MV-4-11 (cell line): ENCODE measurements around the gene LETMD1.
"Not testable (repeated sequence)": the region's sequence is repeated elsewhere in the genome, so short reads cannot be mapped to it uniquely, and the experiment has no call there.

Experiments
- DNase-seq: peaks from one replicate; lab custom pipeline; 2025; lab: John Stamatoyannopoulos, UW

Gene LETMD1

DNA sequence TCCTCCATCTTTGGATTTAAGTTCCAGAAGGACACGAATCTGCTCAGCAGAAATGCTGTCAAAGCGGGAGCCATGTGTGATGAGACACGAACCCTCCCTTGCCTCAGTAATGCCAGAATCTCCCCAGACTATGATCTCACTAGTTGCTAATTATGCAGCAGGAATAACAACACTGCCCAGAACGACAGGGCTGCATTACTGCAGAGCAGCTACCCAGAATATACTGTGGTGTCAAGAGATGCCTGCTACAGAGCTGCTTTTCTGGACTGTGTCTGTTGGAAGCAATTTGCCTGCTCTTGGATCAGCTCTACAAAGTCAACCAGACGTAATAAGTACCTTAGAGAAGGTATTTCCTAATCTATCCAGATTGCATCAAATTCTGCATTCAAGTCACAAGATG lies 29.8 kb downstream of the LETMD1 start:
- no peak for DNase-seq

GRCh38 chr12:51078346-51078745 lies 30.2 kb downstream of the LETMD1 start:
- not testable (repeated sequence) for DNase-seq

- not testable (repeated sequence) for DNase-seq
Observed at GRCh38 chr12:51078866-51079265, 30.7 kb downstream of the LETMD1 start.

DNA sequence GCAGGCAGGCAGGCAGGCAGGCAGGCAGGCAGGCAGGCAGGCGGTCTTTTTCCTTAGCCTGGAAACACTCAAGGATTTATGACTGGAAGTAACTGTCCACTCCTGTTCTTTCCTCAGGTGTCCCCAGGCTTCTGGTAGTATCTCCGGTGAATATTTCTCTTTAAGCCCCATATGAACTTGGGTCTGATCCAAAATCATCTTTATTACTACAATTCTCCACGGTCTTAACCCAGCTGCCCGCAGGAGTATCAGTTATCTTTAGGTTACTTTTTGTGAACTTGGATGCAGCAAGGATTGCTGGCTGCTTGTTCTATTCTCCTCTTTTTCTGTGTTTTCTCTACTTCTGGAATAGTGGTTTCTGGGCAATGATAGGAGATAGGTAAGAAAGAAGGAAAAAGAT lies 32.0 kb downstream of the LETMD1 start:
- DNase-seq: no peak

GRCh38 chr12:51081421-51081820 lies 33.3 kb downstream of the LETMD1 start:
- DNase-seq: no peak

GRCh38 chr12:51082561-51083125 lies 34.5 kb downstream of the LETMD1 start:
- DNase-seq: peak; percentile 17

DNA sequence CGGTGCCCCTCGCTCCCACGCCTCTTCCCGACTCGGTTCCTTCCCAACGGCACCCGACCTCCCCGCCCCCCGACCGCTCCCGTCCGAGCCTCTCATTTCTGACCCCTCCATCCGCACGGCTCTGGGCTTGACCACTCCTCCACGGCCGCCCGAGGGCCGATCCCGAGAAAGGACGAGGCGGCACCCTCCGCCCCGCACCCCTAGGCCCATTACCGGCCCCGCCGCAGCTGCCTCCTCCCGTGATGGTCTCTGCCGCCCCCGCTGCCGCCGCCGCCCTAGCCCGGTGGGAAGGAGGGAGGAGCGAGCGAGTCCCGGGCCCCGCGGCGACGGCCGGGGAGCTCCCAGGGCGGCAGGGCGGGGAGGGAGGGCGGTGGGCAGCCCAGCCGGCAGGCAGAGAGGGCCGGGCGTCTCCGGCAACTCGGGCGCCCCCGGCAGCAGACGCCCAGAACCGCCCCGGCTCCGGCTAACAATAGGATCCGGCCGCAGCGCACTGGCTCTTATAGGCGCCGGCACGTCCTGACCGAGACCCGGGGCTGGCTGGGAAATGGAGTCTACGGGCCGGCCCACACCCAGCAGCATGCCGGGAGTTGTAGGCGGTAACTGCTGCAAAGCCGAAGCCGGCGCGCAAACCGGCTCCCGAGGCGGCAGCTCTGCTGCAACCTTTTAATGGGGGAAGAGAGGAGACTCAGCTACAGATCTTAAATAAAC lies 35.2 kb downstream of the LETMD1 start, which contains the start of gene CSRNP2:
TSS of gene CSRNP2 (minus strand) at position 471 of the 708 bp plus-strand sequence. CDS start 7,035 bp downstream, outside the sequence.
- peak; percentile 91 for DNase-seq

DNA sequence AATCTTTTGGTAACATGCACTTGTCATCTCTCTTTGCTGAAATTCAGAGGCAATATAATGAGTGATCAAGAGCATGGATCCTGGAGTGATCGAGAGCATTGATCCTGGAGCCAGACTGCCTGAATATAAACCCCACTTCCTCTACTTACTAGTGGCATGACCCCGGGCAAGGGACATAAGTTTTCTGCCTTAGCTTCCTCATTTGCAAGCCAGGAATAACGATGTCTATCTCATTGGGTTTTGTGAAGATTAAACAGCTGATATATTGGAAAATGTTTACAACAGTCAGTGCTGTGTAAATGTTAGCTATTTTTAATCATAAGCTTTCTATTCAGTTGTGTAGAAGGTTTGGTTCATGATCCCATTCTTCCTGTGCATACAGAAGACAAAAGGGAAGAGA lies 37.6 kb downstream of the LETMD1 start:
- DNase-seq: peak; percentile 66

GRCh38 chr12:51086933-51087332 lies 38.8 kb downstream of the LETMD1 start:
- no peak for DNase-seq

DNA sequence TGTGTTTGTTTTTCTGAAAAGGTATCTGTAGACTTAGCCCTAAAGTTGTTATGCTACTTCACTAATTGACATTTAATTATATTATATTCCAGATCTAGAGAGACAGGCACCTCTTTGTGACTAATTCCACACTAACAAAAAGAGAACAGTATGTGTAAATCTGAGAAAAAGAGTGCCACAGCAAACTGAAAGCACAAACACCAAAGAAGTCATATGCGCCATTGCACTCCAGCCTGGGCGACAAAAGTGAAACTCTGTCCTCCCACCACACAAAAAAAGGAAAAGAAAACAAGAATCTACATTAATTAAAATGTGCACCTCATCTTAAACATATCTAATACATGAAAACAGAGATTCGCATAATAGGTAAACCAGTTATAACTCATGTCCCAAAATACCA lies 39.7 kb downstream of the LETMD1 start:
- DNase-seq: no peak

DNA sequence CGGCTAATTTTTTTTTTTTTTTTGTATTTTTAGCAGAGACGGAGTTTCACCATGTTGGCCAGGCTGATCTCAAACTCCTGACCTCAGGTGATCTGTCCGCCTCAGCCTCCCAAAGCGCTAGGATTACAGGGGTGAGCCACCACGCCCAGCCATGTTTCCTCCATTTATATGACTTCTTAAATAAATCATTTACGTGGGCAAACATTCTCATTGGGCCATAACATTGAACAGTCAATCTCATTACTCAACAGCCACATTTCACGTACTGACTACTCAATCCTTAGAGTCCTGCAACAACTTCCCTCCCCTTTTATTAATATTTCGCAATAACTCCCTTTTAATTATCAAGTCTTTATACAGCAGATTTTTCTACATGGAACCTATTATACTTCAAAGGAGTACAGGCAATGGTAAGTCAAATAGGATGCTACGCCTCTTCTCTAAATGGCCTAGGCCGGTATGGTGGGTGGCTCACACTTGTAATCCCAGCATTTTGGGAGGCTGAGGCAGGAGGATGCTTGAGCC lies 42.6 kb downstream of the LETMD1 start:
- no peak for DNase-seq

DNA sequence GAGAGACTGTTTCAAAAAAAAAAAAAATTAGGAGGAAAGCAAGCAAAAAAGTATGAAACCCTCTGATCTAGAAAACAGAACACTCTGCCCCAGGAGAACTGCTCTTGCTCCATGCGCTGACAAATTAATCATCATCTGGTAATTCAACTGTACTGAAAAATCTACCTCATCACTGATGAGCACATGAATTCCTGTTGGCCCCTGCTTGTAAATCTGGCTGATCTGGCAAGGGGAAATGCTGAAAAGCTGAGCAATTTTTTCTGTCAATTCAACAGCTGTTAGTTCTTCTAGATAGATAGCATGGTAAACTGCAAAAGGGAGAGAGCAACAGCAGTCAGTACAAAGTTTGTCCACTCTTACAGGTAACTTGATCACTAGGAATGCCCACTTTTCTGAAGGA lies 50.5 kb downstream of the LETMD1 start:
- no peak for DNase-seq

- no peak for DNase-seq
Observed at GRCh38 chr12:51103977-51104376, 55.9 kb downstream of the LETMD1 start.

- DNase-seq: peak; percentile 75
Observed at GRCh38 chr12:51108136-51108535, 60.0 kb downstream of the LETMD1 start.
